ENCODE results near the gene HTR3A.
A peak's percentile ranks its signal among the peaks of the same experiment; 100 is the strongest.

Gene HTR3A

DNA sequence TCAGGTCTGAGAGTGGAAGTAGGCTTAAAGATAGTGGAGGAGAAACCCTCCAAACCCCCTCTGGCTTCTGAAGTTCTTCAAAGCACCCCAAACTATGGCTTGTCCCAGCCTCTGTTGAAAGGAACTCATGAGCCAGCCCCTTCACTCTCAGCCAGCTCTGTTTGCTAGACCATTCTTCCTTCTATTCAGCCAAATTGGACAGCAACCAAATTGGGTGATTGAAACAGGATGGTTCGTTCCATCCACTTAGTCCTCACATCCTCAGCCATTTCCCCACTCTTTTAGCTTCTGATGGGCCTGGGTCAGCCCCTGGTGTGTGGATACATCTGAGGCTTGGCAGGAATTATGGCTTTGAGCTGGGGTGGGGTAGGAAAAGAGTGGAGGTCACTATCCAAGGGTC is 4.5 kb downstream of the HTR3A start:
- DNase-seq (ENCODE audit: low read depth) = peak; percentile 5

DNA sequence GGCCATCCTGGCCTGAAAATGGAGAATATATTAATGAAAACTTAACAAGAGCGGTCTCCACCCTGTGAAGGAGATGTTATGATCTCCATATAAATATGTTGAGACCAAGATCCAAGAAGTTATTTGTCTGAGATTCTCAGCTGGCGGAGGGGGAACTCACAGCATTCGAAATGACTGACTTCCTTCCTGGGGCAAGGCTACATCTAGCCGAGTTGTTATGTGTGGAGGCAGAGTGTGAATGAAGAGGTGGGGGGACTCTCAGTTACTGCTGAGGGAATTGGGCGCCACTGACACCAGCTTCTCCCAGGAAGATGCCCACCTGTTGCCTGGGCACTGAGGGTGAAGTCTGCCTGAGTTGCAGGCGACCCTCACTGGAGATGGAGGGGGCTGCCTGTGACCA is 5.9 kb downstream of the HTR3A start:
- no peak for DNase-seq (ENCODE audit: low read depth)

DNA sequence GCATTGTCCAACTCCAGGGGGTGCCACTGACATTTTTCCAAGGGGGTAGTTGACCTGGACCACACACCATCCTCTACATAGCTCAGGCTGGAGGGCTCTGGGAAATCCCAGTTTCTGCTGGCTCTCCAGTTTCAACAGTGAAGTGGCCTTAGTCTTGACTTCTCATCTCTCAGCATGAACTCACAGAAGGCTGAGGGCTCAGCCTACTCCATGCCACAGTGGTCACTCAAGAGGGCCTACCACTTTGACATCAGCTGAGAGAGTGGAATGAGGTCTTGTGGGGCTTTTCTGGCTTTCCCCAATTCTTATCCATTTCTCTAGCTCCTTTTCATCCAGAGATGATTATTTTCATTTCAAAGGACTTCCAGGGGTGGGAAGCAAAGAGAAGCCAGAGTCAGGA is 7.4 kb downstream of the HTR3A start:
- no peak for DNase-seq (ENCODE audit: low read depth)

DNA sequence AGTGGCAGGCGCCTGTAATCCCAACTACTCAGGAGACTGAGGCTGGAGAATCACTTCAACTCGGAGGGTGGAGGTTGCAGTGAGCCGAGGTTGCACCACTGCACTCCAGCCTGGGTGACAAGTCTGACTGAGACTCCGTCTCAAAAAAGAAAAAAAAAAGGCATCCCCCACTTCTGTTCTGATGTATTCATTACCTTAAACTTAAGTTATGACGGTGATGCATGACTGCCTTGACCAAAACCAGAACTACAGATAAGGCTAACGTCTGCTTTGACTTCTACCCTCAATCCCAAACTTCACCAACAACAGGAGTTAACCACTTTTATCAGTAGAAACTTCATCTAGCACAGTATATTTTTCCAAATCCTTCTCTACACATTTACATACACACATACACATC is 9.9 kb downstream of the HTR3A start:
- DNase-seq (ENCODE audit: low read depth) = no peak

DNA sequence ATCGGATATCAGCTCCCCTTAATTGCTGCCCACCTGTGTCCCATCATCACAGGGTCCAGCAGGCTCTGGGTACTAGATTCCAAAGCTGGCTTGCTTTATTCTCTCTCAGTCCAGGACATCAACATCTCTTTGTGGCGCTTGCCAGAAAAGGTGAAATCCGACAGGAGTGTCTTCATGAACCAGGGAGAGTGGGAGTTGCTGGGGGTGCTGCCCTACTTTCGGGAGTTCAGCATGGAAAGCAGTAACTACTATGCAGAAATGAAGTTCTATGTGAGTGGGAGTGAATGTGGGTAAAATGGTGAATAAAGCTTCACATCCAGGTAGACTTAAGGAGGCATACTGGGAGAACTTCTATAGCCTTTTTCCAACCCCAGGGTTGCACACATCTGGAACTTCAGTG is 11.0 kb downstream of the HTR3A start:
- no peak for DNase-seq (ENCODE audit: low read depth)

DNA sequence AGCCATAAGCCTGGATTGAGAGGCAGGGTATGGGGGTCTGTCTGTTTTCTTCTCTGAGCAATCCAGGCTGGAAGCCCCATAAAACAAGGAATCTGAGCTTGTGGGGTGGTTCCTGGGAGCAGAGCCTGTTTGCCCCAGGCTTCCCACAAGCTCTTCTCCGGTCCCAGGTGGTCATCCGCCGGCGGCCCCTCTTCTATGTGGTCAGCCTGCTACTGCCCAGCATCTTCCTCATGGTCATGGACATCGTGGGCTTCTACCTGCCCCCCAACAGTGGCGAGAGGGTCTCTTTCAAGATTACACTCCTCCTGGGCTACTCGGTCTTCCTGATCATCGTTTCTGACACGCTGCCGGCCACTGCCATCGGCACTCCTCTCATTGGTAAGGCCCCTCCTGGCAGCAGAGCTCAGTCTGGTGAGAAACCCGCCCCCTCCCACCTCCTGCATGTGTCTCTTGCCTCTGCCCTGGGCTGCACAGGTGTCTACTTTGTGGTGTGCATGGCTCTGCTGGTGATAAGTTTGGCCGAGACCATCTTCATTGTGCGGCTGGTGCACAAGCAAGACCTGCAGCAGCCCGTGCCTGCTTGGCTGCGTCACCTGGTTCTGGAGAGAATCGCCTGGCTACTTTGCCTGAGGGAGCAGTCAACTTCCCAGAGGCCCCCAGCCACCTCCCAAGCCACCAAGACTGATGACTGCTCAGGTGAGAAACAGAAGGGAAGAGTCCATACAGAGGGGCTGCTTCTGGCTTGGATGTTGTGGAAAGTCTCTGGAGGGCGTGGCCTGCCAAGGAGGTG is 11.6 kb downstream of the HTR3A start:
- no peak for DNase-seq (ENCODE audit: low read depth)

DNA sequence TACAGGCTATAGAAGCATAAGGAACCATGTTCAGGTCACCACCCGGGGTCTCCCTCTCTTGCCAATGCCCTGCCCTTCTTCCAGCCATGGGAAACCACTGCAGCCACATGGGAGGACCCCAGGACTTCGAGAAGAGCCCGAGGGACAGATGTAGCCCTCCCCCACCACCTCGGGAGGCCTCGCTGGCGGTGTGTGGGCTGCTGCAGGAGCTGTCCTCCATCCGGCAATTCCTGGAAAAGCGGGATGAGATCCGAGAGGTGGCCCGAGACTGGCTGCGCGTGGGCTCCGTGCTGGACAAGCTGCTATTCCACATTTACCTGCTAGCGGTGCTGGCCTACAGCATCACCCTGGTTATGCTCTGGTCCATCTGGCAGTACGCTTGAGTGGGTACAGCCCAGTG is 14.5 kb downstream of the HTR3A start:
- DNase-seq (ENCODE audit: low read depth) = no peak

DNA sequence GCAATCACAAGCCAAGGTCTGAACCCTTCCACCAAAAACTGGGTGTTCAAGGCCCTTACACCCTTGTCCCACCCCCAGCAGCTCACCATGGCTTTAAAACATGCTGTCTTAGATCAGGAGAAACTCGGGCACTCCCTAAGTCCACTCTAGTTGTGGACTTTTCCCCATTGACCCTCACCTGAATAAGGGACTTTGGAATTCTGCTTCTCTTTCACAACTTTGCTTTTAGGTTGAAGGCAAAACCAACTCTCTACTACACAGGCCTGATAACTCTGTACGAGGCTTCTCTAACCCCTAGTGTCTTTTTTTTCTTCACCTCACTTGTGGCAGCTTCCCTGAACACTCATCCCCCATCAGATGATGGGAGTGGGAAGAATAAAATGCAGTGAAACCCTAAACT is 15.0 kb downstream of the HTR3A start:
- DNase-seq (ENCODE audit: low read depth) = no peak

DNA sequence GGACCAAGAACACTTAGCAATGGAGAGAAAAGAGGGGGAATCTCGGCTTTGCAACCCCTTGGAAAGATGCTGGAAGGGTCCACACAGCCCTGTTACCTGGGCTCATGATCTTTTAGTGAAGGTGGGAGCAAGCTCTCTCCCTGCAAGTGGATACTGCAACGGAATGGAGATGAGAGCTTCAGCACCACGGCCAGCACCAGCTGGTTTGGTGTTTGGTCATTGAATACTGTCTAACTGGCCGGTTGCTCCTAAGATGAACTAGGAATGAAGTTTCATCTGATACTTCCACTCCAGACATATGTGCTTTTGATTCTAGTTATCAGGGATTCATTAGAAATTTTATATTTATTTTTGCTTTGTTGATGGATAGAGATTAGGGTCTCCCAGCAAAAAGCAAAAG is 16.3 kb downstream of the HTR3A start:
- DNase-seq (ENCODE audit: low read depth) = no peak

DNA sequence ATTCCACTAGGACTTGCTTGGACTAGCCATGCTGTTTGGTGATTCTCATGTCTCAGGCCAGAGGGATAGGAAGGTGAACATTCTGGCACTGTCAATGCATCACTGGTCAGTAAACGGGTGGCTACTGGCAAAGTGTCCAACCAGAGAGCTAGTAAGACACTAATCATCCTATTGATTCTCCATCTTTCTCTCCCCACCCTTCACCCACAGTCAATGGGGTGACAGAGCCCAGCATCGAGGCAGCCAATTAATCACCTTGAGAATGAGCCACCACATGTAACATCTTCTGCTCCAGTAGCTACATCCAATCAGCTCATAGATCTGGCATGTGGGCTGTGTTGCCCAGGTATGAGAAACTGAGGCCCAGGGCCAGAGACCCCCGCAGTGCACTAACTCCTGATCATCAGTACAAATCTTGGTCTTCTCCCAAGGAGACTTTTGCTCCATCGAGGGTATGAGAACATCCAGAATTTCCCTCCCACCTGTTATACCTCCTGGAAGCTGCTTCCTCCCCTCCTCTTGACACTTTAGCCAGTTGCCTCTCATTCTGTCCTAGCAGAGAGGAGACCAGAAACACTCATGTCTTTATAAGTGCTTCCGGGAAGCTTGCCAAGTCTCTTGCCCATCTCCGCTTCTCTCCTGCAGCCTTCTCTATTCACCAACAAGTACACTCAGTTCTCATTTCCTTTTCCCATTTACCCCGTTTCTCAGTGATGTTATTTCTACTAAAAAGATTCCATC is 17.0 kb downstream of the HTR3A start:
- no peak for DNase-seq (ENCODE audit: low read depth)

DNA sequence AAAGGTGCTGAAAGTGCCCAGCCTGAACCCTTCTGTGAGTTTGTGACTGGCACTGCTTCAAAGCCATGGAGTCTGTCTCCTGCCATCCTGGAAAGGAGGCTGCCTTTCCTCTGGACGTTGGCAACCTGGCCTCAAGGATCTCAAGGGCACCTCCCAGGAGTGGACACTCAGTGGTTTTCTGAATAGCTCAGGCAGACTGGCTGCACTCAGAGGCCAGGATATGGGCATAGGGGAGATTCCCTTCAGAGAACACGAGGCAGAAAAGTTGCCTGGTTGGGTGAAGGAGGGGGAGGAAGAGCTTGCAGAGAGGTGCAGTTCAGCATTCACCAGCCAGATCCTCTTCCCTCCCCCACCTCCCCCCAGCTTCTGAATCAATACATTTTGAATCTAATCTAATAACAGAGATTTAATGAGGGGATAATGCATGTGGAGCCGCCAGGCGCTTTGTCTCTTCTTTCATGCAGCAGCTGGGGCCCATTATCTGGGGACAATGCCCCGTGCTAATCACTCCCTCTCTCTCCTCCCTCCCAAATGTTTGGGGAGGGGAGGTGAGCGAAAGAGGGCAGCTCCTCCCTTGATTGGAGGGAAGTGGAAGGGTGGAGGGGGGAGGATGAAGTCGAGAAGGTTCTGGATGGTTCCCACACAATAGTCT is 17.7 kb downstream of the HTR3A start:
- DNase-seq (ENCODE audit: low read depth) = no peak

DNA sequence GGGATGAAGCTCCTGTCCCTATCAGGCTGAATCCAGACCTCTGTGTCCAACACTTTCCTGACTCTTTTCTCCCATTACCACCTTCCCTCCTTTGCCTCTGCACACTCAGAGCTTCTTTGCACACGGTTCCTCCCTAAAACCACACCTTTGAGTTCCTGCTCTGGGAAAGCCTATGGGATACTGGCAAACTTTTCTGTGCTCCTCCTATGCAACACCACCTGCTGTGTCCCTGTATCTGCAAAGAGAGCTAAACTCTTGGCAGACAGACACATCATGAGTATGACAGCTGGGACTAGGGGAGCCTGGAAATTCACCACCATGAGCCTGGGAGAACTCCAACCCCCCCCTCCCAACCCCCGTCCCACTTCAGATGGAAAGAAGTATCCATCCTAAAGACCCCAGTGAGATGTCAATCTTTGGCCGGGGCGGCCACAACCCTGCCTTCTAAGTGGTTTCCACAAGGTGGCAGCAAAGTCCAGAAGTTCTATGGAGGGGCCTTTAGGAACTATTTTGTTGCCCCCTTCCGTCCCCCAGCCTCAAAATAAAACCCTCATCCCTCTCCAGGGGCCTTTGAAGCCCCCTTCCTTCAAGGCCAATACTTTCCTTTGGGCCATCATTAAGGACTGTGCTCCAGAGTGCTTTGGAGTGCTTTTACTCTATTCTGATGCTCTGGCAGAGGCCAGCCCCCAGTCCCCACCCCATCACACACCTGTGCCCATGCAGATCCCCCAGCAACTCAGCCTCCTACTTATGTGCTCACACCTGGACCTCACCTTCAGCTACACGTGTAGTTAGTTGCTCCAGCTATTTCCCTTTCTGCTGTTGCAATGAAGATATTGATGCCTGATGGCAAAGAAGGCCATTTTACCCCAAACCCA is 19.4 kb downstream of the HTR3A start:
- DNase-seq (ENCODE audit: low read depth) = no peak

DNA sequence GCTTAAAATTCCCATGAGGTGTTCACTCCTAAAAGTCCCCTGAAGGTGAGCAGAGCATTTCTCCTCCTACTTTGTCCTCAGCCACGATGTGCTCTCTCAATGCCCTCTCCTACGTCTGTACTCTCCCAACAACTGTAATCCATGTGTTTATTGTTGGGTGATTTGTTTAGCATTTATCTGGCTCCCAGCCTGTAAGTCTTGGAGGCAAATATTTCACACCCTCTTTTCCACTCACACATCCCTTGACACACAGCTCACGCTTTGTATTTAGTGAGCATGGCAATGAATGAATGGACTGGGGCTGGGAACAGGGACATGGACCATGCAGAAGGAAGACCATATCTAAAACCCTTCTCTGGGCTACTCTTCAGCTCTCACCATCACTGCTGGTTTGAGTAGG is 22.6 kb downstream of the HTR3A start:
- DNase-seq (ENCODE audit: low read depth) = no peak

DNA sequence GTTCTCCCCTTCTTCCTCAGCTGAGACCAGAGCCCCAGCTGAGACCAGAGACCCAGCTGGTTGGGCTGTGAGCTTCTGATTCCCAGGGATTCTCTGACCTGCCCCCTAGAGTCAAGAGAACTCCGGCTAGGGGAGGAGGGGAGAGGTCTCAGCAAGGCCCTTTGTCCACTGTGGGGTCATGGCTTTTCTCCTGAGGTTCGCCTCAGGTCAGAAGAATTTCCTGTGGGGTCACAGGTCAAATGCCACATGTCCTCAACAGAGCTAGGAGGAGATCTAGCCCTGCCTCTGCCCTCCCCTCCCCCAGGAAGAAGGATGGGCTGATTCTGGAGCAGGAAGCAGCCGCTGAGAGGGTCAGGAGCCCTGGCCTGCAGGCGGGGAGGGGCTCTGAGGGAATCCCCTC is 23.7 kb downstream of the HTR3A start:
- no peak for DNase-seq (ENCODE audit: low read depth)

DNA sequence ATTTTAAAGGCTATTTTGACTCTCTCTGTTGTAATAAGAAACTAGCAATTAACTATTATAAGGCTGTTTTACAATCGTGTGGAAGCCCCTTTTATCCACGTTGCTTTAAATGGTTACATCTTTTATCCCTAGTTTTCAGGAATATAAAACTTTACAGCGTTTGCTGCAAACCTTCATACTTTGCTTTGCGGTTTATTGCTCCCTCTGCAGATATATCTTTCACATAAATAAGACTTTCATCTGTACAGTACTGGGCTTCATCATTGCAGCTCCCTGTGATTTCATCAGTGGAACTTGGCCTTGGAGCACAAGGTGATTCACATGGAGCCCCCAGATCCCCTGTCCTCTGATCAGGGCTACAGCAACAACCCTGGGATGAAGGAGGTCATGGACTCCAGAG is 25.6 kb downstream of the HTR3A start:
- DNase-seq (ENCODE audit: low read depth) = no peak

DNA sequence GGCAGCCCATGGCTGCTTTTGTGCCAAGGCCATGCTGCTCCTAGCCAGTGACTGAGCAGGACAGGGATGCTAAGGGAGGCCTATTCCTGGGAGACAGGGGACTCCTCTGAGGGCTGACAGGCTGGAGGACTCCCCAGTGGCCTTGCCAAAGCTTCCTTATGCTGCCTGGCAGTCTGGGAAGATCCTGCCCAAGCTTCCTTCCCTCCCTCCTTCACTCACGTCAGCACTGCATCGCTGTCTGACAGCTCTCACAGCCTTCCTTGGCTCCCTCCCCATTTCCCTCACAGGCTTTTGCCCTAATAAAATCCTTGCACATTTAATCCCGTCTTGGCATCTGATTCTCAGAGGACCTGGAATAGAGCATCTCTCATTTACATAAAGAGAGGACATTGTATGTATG is 26.5 kb downstream of the HTR3A start:
- DNase-seq (ENCODE audit: low read depth) = no peak

DNA sequence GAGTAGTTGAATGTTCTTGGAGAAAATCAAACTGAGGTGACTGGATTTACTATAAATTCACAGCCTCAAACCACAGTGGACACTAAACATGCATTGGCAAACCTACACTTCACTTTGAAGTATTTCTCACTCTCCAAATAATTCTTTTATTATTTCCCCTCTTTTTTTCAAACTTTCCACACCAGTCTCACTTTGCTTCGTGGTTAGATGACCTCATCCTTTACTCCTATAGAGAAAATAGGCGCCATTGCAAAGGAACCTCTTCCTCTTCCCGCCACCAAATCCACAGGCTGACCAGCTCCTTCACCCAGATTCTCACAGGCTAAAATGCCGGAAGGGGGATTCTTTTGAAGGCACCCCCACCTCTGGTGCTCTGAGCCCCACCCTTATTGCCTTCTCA is 33.4 kb downstream of the HTR3A start:
- DNase-seq (ENCODE audit: low read depth) = no peak

DNA sequence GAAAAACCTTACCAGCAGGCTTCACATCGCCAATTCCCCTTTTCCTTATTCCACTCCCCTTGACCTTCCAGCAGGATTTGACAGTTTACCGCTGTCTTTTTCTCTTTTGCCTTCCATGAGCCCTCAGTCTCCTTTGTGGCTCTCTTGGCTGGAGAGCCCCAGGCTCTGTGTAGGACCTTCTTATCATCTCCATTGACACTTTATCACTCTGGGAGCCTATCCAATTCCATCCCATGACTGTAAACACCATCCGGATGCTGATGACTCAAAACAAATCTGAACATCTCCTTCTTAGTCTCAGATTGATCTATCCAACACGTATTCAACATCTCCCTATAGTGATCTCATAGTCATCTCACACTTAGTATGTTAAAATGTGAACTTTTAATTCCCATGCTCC is 36.0 kb downstream of the HTR3A start:
- DNase-seq (ENCODE audit: low read depth) = no peak

DNA sequence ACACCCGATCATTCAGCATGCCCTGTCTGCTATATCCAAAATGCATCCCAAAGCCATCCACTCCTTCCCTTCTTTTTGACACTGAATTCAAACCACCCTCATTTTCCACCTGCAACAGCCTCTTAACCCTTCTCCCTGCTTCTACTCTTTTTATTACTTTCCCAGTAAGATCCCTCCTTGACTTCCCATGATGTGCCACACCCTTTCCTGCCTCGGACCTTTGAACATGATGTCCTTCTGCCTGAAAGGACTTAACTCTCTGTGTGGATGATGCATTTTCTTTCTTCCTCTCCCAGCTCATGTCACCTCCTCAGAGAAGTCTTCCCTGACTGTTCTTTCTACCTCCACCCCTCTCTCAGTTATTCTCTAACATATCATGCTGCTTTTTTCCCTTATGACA is 36.5 kb downstream of the HTR3A start:
- DNase-seq (ENCODE audit: low read depth) = no peak

DNA sequence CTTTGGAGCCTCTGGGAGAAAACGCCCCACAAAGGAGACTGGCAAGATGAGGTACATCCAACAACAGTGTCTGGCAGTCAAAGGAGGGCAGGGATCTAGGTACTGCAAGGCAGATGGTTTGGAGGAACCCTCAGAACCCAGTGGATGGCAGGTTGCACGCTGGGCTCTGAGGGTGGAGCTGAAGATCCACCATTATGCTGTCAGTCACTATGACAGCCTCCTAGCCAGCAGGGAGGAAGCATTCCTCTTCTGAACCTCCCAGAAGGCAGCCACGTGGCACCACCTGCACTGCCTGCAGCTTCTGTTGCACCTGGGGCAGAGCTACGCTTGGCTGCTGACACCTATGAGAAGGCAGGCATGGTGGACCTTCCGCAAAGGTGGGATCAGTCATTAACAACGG is 40.2 kb downstream of the HTR3A start:
- no peak for DNase-seq (ENCODE audit: low read depth)

DNA sequence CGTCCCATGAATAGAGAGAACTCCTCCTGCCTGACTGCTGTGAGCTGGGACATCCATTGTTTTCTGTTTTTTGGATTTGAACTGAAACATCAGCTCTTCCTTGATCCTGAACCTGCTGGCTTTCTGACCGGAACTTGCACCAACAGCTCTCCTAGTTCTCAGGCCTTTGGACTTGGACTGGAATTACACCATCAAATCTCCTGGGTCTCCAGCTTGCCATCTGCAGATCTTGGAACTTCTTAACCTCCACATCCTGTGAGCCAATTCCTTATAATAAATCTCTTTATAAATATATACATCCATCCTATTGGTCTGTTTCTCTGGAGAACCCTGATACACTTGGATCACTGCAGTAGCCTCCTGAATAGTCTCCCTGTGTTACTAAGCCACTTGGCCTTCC is 42.1 kb downstream of the HTR3A start:
- DNase-seq (ENCODE audit: low read depth) = no peak

DNA sequence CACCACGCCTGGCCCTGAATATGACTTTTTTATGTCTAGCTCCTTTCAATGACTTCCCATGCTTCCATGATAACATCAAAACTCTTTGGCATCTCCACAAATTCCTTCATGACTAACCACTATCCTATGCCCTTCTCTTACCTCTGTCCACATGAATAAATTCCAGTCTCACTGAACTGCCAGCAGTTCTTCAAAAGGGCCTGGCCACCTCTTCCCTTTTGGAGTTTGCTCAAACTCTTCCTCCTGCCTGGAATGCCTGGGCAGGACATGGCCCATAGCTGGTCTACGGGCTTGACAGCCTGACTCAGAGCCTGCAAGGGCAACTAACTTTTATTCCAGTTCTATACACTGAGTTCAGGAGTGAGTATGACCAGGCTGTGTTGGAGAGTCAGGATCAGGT is 42.8 kb downstream of the HTR3A start:
- no peak for DNase-seq (ENCODE audit: low read depth)
